Measurements from ENCODE around the gene GM2A. TPM values are rescaled to one million over a fixed set of nuclear protein-coding genes. Genes with fewer than 3 reads are reported as not detected.

The GM2A gene
- total RNA-seq, 1 donor from 2014 or later: 27.6 TPM

DNA sequence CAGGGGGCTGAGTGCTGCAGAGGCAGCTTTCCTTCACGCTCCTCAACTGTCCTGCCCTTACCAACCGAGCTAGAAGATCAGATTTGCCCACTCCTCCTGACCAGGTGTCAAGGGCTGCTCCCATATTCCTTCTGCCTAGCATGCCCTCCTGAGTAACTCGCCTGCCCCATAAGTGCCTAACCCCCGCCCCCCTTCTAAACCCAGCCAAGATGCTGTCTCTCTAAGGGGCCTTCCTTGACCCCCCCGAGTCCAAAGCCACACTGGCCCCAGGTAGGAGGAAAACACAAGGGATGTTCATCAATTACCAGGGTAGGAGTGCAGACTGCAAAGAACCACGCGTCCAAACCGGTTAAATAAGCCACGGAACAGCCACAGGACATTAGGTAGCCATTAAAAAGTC is 33.8 kb upstream of the GM2A start:
- Mint-ChIP-seq H3K27me3 (ENCODE audit: low read depth) (peaks cover 8% of the 10 kb centered on the region), H3K27ac (ENCODE audit: unreplicated experiment) (no peak overlapping the region), H3K9me3 (no peaks in the 10 kb centered on the region), H3K36me3 (ENCODE audit: low read depth) (no peaks in the 10 kb centered on the region), H3K4me3 (no peak overlapping the region), H3K4me1 (peaks cover 2% of the 10 kb centered on the region)
- TF ChIP-seq, protein P1, sequence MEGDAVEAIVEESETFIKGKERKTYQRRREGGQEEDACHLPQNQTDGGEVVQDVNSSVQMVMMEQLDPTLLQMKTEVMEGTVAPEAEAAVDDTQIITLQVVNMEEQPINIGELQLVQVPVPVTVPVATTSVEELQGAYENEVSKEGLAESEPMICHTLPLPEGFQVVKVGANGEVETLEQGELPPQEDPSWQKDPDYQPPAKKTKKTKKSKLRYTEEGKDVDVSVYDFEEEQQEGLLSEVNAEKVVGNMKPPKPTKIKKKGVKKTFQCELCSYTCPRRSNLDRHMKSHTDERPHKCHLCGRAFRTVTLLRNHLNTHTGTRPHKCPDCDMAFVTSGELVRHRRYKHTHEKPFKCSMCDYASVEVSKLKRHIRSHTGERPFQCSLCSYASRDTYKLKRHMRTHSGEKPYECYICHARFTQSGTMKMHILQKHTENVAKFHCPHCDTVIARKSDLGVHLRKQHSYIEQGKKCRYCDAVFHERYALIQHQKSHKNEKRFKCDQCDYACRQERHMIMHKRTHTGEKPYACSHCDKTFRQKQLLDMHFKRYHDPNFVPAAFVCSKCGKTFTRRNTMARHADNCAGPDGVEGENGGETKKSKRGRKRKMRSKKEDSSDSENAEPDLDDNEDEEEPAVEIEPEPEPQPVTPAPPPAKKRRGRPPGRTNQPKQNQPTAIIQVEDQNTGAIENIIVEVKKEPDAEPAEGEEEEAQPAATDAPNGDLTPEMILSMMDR (conservative IDR thresholded peaks at IDR 0.05): no peak
- no peak for DNase-seq (ENCODE audit: low read depth, low spot score)

DNA sequence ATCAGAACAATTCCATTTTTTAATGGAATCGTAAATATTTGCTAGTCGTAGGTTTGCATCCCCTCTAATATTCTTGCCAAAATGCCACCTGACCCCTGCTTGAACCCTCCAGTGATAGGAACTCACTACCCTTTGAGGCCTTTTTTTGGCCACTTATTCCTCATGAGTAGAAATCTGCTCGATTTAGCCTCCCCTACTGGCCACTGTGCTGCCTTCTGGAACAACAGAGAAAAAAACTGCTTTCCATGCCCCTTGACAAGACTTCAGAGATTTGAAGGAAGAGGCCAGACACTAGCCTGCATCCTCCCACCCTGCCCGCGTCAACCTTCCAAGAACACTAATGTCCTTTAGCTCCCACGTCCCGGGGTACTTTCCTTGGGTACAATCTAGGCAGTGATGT is 33.2 kb upstream of the GM2A start:
- peaks cover 4% of the 10 kb centered on the region for H3K4me1 Mint-ChIP-seq
- TF ChIP-seq, protein P1 (conservative IDR thresholded peaks at IDR 0.05): no peak
- H3K9me3 Mint-ChIP-seq: no peaks in the 10 kb centered on the region
- no peak overlapping the region for H3K4me3 Mint-ChIP-seq
- no peak overlapping the region for H3K27ac Mint-ChIP-seq (ENCODE audit: unreplicated experiment)
- H3K36me3 Mint-ChIP-seq (ENCODE audit: low read depth): no peaks in the 10 kb centered on the region
- H3K27me3 Mint-ChIP-seq (ENCODE audit: low read depth): peaks cover 8% of the 10 kb centered on the region
- DNase-seq (ENCODE audit: low read depth, low spot score): no peak

DNA sequence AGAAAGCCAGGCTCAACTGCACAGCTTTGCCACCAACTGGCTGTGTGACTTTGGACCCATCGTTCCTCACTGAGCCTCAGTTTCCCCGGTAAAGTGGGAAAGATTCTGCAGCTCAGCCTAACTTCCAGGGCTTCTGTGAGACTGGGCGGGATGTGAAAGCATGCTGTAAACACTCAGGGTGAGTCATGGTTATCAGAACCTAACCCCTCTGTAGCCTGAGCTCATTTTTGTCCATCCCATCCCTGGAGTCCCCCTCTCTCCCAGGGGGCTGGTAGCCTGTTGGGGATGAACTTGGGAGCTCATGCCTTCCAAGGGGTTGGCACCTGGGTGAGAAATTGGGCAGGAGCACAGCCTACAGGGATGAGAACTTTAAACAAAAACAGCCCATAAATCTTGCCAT is 31.4 kb upstream of the GM2A start:
- Mint-ChIP-seq H3K27me3 (ENCODE audit: low read depth) (peaks cover 8% of the 10 kb centered on the region), H3K4me3 (no peak overlapping the region), H3K4me1 (peaks cover 4% of the 10 kb centered on the region), H3K9me3 (no peaks in the 10 kb centered on the region), H3K36me3 (ENCODE audit: low read depth) (no peaks in the 10 kb centered on the region), H3K27ac (ENCODE audit: unreplicated experiment) (no peak overlapping the region)
- TF ChIP-seq, protein P1 (conservative IDR thresholded peaks at IDR 0.05): no peak
- DNase-seq (ENCODE audit: low read depth, low spot score): no peak

DNA sequence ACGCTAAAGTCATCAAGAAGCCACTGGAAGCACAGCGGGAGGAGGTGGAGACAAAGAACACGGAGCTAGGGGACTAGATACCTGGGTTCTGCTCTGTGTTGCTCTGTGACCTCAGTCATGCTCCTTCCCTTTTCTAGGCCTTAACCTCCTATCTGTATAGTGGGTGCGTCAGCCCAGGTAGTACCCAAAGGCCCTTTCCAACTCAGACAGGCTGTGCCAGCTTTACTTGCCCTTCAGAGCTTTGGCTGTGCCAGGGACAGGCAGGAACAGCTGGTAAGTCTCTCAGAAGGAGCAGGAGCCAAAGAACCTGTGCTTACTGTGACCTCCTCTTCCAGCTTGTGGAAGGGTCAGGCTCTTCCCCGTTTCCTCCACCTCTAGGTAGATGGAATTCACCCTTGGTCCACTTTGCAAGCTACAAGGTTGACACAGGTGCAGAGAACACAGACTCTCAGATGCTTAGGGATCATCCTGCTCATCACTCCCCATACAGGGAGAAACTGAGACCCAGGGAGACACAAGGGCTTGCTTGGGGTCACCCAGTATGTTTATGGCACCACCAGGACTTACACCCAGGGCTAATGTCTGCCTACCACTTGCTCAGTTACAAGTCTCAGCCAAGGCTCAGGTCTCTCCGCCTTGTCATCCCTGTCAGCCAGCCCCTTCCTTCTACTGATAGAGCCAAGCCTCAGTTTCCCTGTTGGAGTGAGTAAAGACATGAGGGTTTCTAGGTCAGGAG is 30.8 kb upstream of the GM2A start:
- Mint-ChIP-seq H3K36me3 (ENCODE audit: low read depth) (no peaks in the 10 kb centered on the region), H3K9me3 (no peaks in the 10 kb centered on the region), H3K4me3 (peak overlapping the region; percentile 81), H3K27ac (ENCODE audit: unreplicated experiment) (no peak overlapping the region), H3K4me1 (peaks cover 4% of the 10 kb centered on the region), H3K27me3 (ENCODE audit: low read depth) (peaks cover 8% of the 10 kb centered on the region)
- no peak for DNase-seq (ENCODE audit: low read depth, low spot score)
- TF ChIP-seq, protein P1 (conservative IDR thresholded peaks at IDR 0.05): no peak

DNA sequence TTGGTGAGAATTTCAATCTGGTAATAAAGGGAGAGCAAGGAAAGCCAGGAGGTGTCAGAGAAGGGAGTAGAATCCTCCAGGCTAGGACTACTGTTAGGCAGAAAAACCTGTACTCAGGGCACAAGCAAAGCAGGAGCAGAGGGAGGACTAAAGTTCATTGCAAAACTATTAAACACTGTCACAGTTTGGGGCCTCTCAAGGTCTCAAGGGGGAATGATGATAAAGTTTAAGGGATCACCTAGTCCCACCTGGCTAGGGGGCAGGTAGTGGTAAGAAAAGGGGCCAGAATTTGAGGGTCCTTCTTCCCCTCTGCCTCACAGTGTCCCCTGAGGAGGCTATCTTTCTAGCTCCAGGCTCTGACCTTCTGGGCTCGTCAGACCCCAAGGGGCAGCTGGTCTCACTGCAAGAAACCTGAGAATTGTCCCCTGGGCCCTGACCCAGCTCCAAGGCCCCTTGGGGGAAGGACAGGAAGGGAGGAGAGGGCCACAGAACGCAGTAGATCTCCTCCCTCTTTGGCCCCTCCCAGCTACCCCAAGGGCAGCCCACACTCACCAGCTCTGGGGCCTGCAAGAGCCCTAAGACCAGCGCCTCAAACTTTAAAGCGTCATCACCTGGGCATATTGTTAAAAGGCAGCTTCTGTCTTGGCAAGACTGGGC is 30.1 kb upstream of the GM2A start:
- H3K4me3 Mint-ChIP-seq: peak overlapping the region; percentile 81
- TF ChIP-seq, protein P1 (conservative IDR thresholded peaks at IDR 0.05): no peak
- H3K9me3 Mint-ChIP-seq: no peaks in the 10 kb centered on the region
- H3K4me1 Mint-ChIP-seq: peaks cover 4% of the 10 kb centered on the region
- no peak for DNase-seq (ENCODE audit: low read depth, low spot score)
- no peak overlapping the region for H3K27ac Mint-ChIP-seq (ENCODE audit: unreplicated experiment)
- peaks cover 8% of the 10 kb centered on the region for H3K27me3 Mint-ChIP-seq (ENCODE audit: low read depth)
- no peaks in the 10 kb centered on the region for H3K36me3 Mint-ChIP-seq (ENCODE audit: low read depth)

Measured in neural crest cell (in vitro differentiated cells).